GDM1 (cell line): ENCODE data around the gene SLC6A9.

Experiments
- DNase-seq: peaks from one replicate; lab custom pipeline; 2025; lab: John Stamatoyannopoulos, UW

SLC6A9 gene

DNA sequence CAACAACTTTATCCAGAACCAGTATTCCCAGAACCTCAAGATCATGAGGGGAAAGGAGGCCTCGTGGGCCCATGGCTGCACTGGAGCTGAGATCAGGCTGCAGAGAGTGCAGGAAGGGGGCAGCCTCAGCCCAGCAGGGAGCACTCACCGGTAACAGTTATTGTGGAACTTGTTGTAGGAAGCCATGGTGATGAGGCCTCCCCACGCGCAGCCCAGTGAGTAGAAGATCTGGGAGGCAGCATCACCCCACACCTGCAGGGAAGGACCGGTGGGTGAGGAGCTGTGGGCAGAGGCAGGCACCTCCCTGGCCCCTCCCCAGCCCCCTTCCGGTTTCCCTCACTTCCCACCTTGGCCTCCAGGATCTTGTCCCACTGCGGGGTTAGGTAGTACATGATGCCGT lies 29.1 kb downstream of the SLC6A9 start:
- DNase-seq = no peak

DNA sequence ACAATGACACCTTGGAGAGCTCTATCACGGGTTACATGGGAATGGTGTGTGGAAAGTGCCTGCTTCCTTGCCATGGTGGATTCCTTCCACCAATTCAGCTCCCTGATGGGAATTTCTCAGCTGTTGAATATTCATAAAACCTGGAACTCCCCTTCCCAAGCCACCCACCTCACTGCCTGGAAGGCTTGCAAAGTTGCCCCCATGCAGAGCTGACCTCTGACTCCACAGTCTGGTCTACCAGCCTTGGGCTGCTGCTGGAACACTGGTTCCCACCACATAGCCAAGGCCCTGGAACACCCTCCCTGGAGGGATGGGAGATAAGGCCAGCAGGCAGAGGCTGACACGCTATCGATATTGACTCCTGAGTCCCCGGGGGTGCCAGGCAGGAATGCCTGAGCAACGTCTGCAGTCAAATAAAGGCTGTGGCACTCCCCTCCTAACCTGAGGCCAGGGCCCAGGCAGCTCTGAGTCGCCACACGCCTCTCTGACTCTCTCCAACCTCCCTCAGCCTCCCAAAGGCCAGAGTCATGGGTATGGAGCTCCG lies 31.1 kb downstream of the SLC6A9 start:
- no peak for DNase-seq

- no peak for DNase-seq
These were observed 31.8 kb downstream of the SLC6A9 start for GRCh38 chr1:43999455-43999854.

DNA sequence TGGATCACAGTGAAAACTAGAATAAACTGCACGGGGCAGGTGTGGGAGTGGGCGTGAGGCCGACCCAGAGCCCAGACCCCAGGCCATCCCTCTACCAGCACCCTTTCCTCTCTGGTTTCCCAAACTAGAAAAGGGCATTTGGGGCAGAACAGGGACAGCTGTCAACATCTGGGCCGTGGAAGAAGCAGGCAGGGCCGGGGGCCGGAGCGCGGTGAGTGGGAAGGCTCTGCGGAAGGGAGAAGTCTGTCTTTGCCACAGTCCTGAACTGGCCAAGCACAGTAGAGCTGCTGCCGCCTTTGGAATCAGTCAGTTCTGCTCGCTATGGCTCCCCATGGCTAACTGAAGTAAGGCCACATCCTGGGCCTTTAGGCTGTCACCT lies 33.3 kb downstream of the SLC6A9 start:
- no peak for DNase-seq

GRCh38 chr1:43997295-43997999 lies 33.8 kb downstream of the SLC6A9 start:
- no peak for DNase-seq

DNA sequence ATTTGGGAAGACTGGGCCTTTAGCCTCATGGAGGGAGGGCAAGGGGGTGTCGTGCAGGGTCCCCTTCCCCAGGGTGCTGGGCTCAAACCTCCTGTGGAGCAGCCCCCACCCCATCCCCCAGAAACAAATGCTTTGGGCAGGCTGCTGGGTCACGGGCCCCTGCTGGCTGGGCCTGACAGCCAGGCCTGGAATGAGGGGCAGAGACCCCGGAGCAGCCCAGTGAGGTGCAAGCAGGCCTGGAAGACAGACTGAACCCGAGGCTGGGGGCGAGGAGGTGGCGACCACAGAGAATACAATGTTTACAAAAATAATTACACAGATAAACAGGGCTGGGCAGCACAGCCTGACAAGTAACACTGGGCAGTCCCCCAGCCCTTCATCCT lies 34.5 kb downstream of the SLC6A9 start:
- no peak for DNase-seq

GRCh38 chr1:43995984-43996732 lies 35.1 kb downstream of the SLC6A9 start:
- no peak for DNase-seq

DNA sequence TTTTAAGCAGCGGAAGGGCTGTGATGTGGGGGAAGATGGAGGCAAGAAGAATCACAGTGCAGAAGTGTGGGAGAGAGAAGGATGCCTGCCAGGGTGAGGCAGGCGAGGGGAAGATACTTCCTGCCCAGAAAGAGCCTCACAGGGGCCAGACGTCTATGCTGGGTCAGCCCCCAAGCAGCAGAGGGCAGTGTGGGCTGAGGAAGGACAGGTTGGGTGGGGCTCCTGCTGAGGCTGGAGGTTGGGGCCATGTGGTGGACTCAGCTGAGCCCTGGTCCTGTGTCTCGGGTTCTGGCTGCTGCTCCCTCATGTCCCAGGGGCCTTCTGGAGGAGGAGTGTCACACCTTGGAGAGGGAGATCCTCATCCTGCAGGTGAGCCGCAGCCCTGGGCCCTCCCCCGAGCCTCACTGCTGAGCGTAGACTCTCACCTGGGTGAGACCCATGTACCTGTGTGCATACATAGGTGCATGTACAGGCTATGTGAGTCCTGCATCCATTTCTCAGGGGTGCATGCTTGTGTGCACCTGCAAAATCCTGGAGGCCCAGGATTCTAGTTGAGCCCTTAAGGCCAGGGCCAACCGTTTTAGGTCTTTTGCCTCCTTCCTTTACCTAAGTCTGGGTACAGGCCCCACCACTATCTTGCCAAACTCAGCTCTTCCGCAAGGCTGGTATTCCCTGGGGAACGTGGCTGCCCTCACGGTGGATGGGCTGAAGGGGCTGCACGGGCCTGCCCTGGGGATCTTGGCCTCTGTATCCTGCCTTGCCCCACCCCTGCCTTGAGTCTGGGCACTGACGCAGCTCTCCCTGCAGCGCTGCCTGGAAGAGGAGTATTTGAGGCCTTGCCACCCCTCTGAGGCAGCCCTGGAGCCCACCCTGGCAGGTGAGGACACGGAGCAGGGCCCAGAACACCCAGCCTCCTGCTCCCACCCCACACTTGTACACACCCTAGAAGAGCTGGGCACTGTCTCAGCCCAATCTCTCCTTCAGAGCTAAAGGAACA lies 36.2 kb downstream of the SLC6A9 start:
- no peak for DNase-seq

DNA sequence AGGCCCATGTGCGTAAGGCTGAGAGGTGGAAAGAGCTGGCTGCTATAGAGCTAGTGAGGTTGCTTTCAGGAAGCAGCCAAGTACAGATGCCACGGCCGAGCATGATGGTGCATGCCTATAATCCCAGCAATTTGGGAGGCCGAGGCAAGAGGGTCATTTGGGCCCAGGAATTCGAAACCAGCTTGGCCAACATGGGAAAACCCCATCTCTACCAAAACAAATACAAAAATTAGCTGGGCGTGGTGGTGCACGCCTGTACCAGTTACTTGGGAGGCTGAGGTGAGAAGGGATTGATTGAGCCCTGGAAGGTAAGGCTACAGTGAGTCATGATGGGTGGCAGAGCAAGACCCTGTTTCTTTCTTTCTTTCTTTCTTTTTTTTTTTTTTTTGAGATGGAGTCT lies 37.2 kb downstream of the SLC6A9 start:
- no peak for DNase-seq

- no peak for DNase-seq
These were observed 37.9 kb downstream of the SLC6A9 start for GRCh38 chr1:43993206-43993914.

GRCh38 chr1:43992232-43992995 lies 38.8 kb downstream of the SLC6A9 start:
- DNase-seq = no peak

DNA sequence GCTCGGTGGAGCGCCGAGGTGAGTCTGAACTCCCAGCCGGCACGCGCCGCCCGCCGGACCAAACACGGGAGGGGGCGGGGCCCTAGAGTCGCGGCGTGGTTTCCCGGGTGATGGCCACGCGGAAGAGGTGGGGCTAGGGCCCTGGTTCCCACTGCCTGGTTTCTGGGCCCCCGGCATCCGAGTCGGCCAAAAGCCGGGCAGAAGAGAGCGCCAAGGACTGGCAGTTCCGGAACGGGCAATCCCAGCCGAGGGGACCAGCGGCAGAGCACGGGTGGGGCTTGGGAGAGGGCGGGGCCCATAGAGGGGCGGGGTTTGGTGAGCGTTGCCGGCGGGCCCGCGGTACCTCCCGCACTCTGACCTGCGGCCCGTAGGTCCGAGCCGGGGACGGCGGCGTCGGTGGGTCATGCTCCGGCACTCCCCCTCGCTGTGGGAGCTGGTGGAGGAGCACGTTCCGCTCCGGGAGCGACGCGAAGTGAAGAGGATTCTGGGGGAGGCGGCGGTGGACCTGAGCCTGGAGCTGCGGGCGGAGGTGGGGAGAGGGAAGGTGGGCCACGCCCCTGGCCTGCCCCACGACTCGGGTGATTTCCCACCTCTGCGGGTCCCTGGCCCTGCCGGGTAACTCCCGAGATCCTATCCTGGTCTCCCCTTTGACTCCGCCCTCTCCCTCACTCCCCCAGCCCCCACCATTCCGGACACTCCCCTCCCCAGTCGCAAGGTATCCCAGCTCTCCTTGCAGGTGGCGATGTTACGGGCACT lies 39.6 kb downstream of the SLC6A9 start, which contains the start of gene CCDC24:
Gene CCDC24, plus strand, starts transcription at position 124 of the 756 bp plus-strand sequence. Its CDS starts 280 bp downstream, at position 404.
- DNase-seq = peak; percentile 55

DNA sequence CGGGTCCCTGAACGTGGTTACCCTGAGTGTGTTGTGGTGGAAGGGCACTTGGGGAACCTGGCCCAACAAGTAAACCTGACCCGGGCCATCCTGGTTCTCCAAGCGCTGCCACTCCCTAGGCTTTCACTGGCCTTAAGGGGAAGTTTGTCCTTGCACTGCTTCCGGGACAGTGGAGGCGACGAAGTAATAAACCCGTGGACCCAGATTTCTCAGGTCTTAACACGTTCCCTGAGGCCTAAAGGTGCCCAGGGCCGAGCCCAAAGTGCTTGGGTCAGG lies 40.1 kb downstream of the SLC6A9 start:
- no peak for DNase-seq

- DNase-seq = no peak
These were observed 40.7 kb downstream of the SLC6A9 start for GRCh38 chr1:43990271-43991199.

DNA sequence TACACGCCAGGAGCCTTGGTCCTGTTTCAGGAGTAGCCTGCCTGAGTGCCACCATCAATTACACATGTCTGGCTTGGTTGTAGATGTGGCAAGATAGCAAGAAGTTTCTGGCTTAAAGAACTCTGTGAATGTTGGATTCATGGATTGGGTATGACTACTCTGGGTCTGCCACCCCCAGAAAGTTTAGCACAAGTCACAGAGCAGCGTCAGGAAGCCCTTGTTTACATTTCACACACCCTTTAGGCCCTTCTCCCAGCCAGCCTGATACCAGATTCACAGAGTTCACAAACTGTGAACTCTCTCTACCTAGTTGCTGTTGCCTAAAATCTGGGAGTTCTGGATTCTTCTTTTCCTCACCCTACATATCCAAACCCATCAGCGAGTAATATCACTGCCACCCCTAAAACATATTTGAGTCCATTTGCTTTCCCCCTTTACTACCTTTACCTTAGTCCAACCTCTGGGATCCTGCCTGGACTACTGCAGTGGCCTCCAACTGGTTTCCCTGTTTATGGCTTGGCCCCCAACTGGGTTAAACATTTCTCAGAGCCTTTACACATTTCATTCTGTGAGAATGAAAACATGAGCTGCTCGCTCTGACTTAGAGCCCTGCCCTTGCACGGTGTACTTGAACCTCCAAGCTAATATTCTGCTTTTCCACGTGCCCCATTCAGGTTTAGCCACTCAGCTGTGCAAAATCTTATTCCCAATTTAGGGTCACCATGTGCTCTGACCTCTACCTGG lies 43.9 kb downstream of the SLC6A9 start:
- no peak for DNase-seq

- DNase-seq = no peak
These were observed 44.5 kb downstream of the SLC6A9 start for GRCh38 chr1:43986712-43987111.

GRCh38 chr1:43985984-43986595 lies 45.2 kb downstream of the SLC6A9 start:
- no peak for DNase-seq

GRCh38 chr1:43984855-43985254 lies 46.4 kb downstream of the SLC6A9 start:
- DNase-seq = no peak
